Brain microvascular endothelial cell (primary cell): ENCODE measurements around the gene DLGAP3.

ENCODE experiments used
- DNase-seq: peaks from one replicate; pipeline ENCODE4 v3.0.0-alpha.2; 2020
- H3K27ac ChIP-seq: fragments of 250-450 bp; sonication (Bioruptor Pico); 2 replicates; pipeline ENCODE4 v1.5.1; 2020; ENCODE audit warnings: mild to moderate bottlenecking, moderate library complexity
- H3K27me3 ChIP-seq: fragments of 250-450 bp; sonication (Bioruptor Pico); replicated peaks from 2 replicates; pipeline ENCODE4 v1.5.1; 2020; ENCODE audit warnings: mild to moderate bottlenecking
- H3K36me3 ChIP-seq: fragments of 250-450 bp; sonication (Bioruptor Pico); replicated peaks from 2 replicates; pipeline ENCODE4 v1.5.1; 2020; ENCODE audit warnings: mild to moderate bottlenecking
- H3K4me3 ChIP-seq: 2 replicates; pipeline ENCODE4 v1.5.1; 2011; ENCODE audit warnings: low read depth, mild to moderate bottlenecking, control low read depth, low read length, moderate library complexity
- in situ Hi-C: cut with HindIII; loops from 2 replicates; pipeline ENCODE4 v1.10.0; 2017; ENCODE audit warnings: low sequenced_read_pairs, low pct_ligation_motif_present
- TF ChIP-seq, protein P1 (sequence below): IDR thresholded peaks from 2 replicates; pipeline ENCODE4 v1.5.1; 2011; ENCODE audit warnings: low read depth, mild to moderate bottlenecking, moderate library complexity, low read length, control low read depth, inconsistent platforms; ENCODE audit errors: missing control alignments

The DLGAP3 gene

GRCh38 chr1:34918386-34918976, 11.0 kb downstream of the DLGAP3 start:
- TF ChIP-seq, protein P1, sequence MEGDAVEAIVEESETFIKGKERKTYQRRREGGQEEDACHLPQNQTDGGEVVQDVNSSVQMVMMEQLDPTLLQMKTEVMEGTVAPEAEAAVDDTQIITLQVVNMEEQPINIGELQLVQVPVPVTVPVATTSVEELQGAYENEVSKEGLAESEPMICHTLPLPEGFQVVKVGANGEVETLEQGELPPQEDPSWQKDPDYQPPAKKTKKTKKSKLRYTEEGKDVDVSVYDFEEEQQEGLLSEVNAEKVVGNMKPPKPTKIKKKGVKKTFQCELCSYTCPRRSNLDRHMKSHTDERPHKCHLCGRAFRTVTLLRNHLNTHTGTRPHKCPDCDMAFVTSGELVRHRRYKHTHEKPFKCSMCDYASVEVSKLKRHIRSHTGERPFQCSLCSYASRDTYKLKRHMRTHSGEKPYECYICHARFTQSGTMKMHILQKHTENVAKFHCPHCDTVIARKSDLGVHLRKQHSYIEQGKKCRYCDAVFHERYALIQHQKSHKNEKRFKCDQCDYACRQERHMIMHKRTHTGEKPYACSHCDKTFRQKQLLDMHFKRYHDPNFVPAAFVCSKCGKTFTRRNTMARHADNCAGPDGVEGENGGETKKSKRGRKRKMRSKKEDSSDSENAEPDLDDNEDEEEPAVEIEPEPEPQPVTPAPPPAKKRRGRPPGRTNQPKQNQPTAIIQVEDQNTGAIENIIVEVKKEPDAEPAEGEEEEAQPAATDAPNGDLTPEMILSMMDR = no peak
- in situ Hi-C loops = no loop called here
- H3K27ac ChIP-seq = no peak overlapping the region
- no peak for DNase-seq
- H3K4me3 ChIP-seq = no peak overlapping the region
- no peaks in the 10 kb centered on the region for H3K36me3 ChIP-seq
- peaks cover 2% of the 10 kb centered on the region for H3K27me3 ChIP-seq

DNA sequence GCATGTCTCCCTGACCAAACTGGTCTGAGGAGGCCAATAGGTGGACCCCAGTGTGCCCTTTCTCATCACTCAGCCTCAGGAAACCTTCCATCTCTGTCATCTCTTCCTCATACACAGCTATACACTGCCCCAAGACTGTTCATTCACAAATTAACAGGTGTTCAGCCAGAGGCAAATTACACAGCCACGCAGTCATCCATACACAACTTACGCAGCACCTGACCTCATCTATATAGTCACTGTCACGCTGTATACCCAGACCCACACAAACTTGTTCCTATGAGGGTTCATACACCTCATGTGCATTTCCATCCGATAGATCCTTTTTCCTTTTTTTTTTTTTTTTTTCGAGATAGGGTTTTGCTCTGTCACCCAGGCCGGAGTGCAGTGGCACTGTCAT, 12.4 kb downstream of the DLGAP3 start:
- Histone ChIP-seq H3K36me3 (no peaks in the 10 kb centered on the region), H3K27ac (no peak overlapping the region), H3K4me3 (no peak overlapping the region), H3K27me3 (peaks cover 2% of the 10 kb centered on the region)
- TF ChIP-seq, protein P1 = no peak
- no peak for DNase-seq
- in situ Hi-C loops = no loop called here

GRCh38 chr1:34916104-34916503, 13.3 kb downstream of the DLGAP3 start:
- Histone ChIP-seq H3K36me3 (no peaks in the 10 kb centered on the region), H3K27me3 (peaks cover 2% of the 10 kb centered on the region), H3K4me3 (no peak overlapping the region), H3K27ac (no peak overlapping the region)
- TF ChIP-seq, protein P1 = no peak
- in situ Hi-C loops = no loop called here
- DNase-seq = no peak

GRCh38 chr1:34915521-34915920, 13.9 kb downstream of the DLGAP3 start:
- H3K4me3 ChIP-seq = no peak overlapping the region
- no peak overlapping the region for H3K27ac ChIP-seq
- no peaks in the 10 kb centered on the region for H3K36me3 ChIP-seq
- DNase-seq = no peak
- H3K27me3 ChIP-seq = peaks cover 2% of the 10 kb centered on the region
- in situ Hi-C loops = no loop called here
- TF ChIP-seq, protein P1 = no peak

DNA sequence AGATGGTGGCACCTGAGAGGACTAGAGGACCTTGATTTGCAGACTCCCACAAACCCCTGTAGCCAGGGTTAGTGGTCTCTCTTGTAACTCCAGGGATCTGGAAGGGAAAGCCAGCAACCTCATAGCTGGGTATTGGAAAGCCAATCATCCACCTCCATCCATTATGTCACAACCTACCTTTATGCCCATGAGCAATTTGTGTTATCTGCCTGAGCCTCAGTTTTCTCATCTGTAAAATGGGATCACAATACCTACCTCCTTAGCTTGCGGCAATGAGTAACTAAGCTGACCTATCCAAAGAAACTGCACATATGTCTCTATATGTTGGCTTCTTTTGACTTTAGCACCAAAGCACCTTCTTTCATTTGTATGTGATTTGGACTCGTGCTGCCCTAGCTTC, 14.5 kb downstream of the DLGAP3 start:
- H3K36me3 ChIP-seq = no peaks in the 10 kb centered on the region
- in situ Hi-C loops = no loop called here
- no peak for DNase-seq
- no peak overlapping the region for H3K4me3 ChIP-seq
- peaks cover under 1% of the 10 kb centered on the region for H3K27me3 ChIP-seq
- TF ChIP-seq, protein P1 = no peak
- no peak overlapping the region for H3K27ac ChIP-seq

DNA sequence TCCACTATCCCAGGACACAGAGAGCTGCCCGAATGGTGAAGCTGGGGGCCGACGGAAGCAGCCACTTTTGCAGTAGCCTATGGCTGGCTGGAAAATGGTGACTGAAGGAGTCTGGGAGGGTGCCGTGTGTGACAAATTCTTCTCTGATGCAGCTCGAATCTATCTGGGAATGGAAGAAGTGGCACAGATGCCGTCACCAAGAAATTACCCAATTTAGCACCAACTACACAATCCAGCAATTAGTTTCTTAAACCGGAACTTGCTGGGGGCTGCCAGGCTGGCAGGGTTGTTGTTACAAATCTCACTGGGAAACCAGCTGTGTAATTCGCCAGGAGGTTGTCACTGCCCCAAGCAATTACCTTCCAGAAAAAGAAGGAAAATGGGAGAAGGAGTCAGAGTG, 18.0 kb downstream of the DLGAP3 start:
- DNase-seq = no peak
- Histone ChIP-seq H3K27me3 (no peaks in the 10 kb centered on the region), H3K36me3 (no peaks in the 10 kb centered on the region), H3K27ac (no peak overlapping the region), H3K4me3 (no peak overlapping the region)
- TF ChIP-seq, protein P1 = no peak
- in situ Hi-C loops = no loop called here
